Measurements from ENCODE around the gene RHBG. TPM values are rescaled to one million over a fixed set of nuclear protein-coding genes. Genes with fewer than 3 reads are reported as not detected.

RHBG gene
- total and polyA plus RNA-seq, 8 donors = 2.2 to 4.9 (median 3.5) TPM; not detected in 2

GRCh38 chr1:156421062-156421938 lies 52.3 kb downstream of the RHBG start:
- no peak overlapping the region for H3K27ac ChIP-seq
- peak; percentile 91 for ATAC-seq
- no peak for TF ChIP-seq CTCF (IDR thresholded peaks at IDR 0.05)
- peaks cover 21 to 27% of the 10 kb centered on the region in 2 donors for H3K4me1 ChIP-seq
- peak; percentile 28 to 90 (median 74) for DNase-seq
- H3K36me3 ChIP-seq = no peaks in the 10 kb centered on the region
- H3K4me3 ChIP-seq = peak overlapping the region in 1 of 2 donors; percentile 42
- peaks cover 80 to 100% of the 10 kb centered on the region in 2 donors for H3K27me3 ChIP-seq
- H3K9me3 ChIP-seq = no peaks in the 10 kb centered on the region
- intact Hi-C loops (cut with DNase I) = no loop called here

- no peak for DNase-seq
- Histone ChIP-seq H3K4me1 (peaks cover 21 to 27% of the 10 kb centered on the region in 2 donors), H3K9me3 (no peaks in the 10 kb centered on the region), H3K27ac (no peak overlapping the region), H3K4me3 (peak overlapping the region in 1 of 2 donors; percentile 42), H3K27me3 (peaks cover 76 to 100% of the 10 kb centered on the region in 2 donors), H3K36me3 (no peaks in the 10 kb centered on the region)
- intact Hi-C loops (cut with DNase I) = no loop called here
- no peak for ATAC-seq
- no peak for TF ChIP-seq CTCF (IDR thresholded peaks at IDR 0.05)
Measured at GRCh38 chr1:156421939-156422601, 53.1 kb downstream of the RHBG start.

GRCh38 chr1:156422602-156423091 lies 53.6 kb downstream of the RHBG start:
- no peak for DNase-seq
- H3K27ac ChIP-seq = no peak overlapping the region
- H3K4me3 ChIP-seq = no peak overlapping the region
- H3K36me3 ChIP-seq = no peaks in the 10 kb centered on the region
- intact Hi-C loops (cut with DNase I) = no loop called here
- no peaks in the 10 kb centered on the region for H3K9me3 ChIP-seq
- TF ChIP-seq CTCF (IDR thresholded peaks at IDR 0.05) = no peak
- peaks cover 21 to 27% of the 10 kb centered on the region in 2 donors for H3K4me1 ChIP-seq
- ATAC-seq = peak; percentile 61
- peaks cover 75 to 100% of the 10 kb centered on the region in 2 donors for H3K27me3 ChIP-seq

- intact Hi-C loops (cut with DNase I) = no loop called here
- Histone ChIP-seq H3K4me1 (peaks cover 21 to 27% of the 10 kb centered on the region in 2 donors), H3K36me3 (no peaks in the 10 kb centered on the region), H3K27me3 (peaks cover 67 to 99% of the 10 kb centered on the region in 2 donors), H3K9me3 (no peaks in the 10 kb centered on the region), H3K4me3 (no peak overlapping the region), H3K27ac (no peak overlapping the region)
- ATAC-seq (no peak), DNase-seq (no peak)
- no peak for TF ChIP-seq CTCF (IDR thresholded peaks at IDR 0.05)
Measured at GRCh38 chr1:156423422-156424352, 54.7 kb downstream of the RHBG start.

Data from left lung (tissue), 10 donors.